GM23338 (cell line): ENCODE results near the gene PAIP2. TPM values are rescaled to one million over a fixed set of nuclear protein-coding genes. Genes with fewer than 3 reads are reported as not detected.

Source experiments
- ATAC-seq: fragments of 200-7000 bp; cut with Tn5 transposase; 3 replicates; pipeline ENCODE4 v1.9.1; 2020
- DNase-seq: peaks from one replicate; pipeline ENCODE4 v3.0.0-alpha.2; 2015; ENCODE audit warnings: low spot score
- H2AFZ ChIP-seq: fragments of 200-600 bp; sonication (generic); 2 replicates; pipeline ENCODE4 v1.8.0; 2016; ENCODE audit warnings: antibody characterized with exemption, mild to moderate bottlenecking, moderate library complexity
- H3F3A ChIP-seq: fragments of 200-600 bp; sonication (generic); replicated peaks from 2 replicates; pipeline ENCODE4 v1.8.0; 2017; ENCODE audit warnings: antibody characterized with exemption, mixed run types, low read depth
- H3K27ac ChIP-seq: fragments of 200-600 bp; sonication (generic); 2 replicates; pipeline ENCODE4 v1.6.1; 2016; ENCODE audit warnings: low read depth
- H3K27me3 ChIP-seq: fragments of 200-600 bp; sonication (generic); 2 replicates; pipeline ENCODE4 v1.8.0; 2016; ENCODE audit warnings: mild to moderate bottlenecking, mixed run types, moderate library complexity; ENCODE audit not compliant: insufficient read depth
- H3K36me3 ChIP-seq: fragments of 200-600 bp; sonication (generic); 2 replicates; pipeline ENCODE4 v1.8.0; 2016; ENCODE audit warnings: mild to moderate bottlenecking; ENCODE audit not compliant: insufficient read depth
- H3K4me1 ChIP-seq: fragments of 200-600 bp; sonication (generic); 2 replicates; pipeline ENCODE4 v1.8.0; 2016; ENCODE audit warnings: mild to moderate bottlenecking, moderate library complexity; ENCODE audit not compliant: insufficient read depth
- H3K4me2 ChIP-seq: fragments of 200-600 bp; sonication (generic); 2 replicates; pipeline ENCODE4 v1.7.1; 2017; ENCODE audit warnings: mixed run types
- H3K4me3 ChIP-seq: fragments of 200-600 bp; sonication (generic); 2 replicates; pipeline ENCODE4 v1.6.1; 2016; ENCODE audit warnings: mixed run types
- H3K79me2 ChIP-seq: fragments of 200-600 bp; sonication (generic); replicated peaks from 2 replicates; pipeline ENCODE4 v1.8.0; 2017; ENCODE audit warnings: mild to moderate bottlenecking; ENCODE audit not compliant: insufficient read depth
- H3K9me2 ChIP-seq: fragments of 200-600 bp; sonication (generic); 2 replicates; pipeline ENCODE4 v1.8.0; 2017; ENCODE audit not compliant: insufficient read depth
- H4K20me1 ChIP-seq: fragments of 200-600 bp; sonication (generic); replicated peaks from 2 replicates; pipeline ENCODE4 v1.8.0; 2017; ENCODE audit warnings: mild to moderate bottlenecking; ENCODE audit not compliant: insufficient read depth
- H3K27ac Mint-ChIP-seq: 2 replicates; pipeline ENCODE4 v1.8.0; 2020; ENCODE audit warnings: inconsistent platforms, mild to moderate bottlenecking, moderate library complexity, mixed read lengths
- H3K27me3 Mint-ChIP-seq: 3 replicates; pipeline ENCODE4 v1.8.0; 2022; ENCODE audit warnings: low read depth, mild to moderate bottlenecking, moderate library complexity, mixed read lengths, inconsistent platforms; ENCODE audit not compliant: insufficient read depth, poor library complexity
- H3K36me3 Mint-ChIP-seq: 3 replicates; pipeline ENCODE4 v1.8.0; 2021; ENCODE audit warnings: low read depth, mild to moderate bottlenecking, inconsistent platforms, moderate library complexity, mixed read lengths
- H3K4me1 Mint-ChIP-seq: 3 replicates; pipeline ENCODE4 v1.8.0; 2020; ENCODE audit warnings: mild to moderate bottlenecking, inconsistent platforms, mixed read lengths
- H3K4me3 Mint-ChIP-seq: 3 replicates; pipeline ENCODE4 v1.8.0; 2021; ENCODE audit warnings: moderate library complexity, mild to moderate bottlenecking, inconsistent platforms, mixed read lengths
- H3K9me3 Mint-ChIP-seq: 3 replicates; pipeline ENCODE4 v1.8.0; 2020; ENCODE audit warnings: moderate library complexity, mild to moderate bottlenecking, inconsistent platforms, mixed read lengths
- CREB1 ChIP-seq: fragments of 250-450 bp; sonication (Bioruptor Pico); IDR thresholded peaks from 2 replicates; pipeline ENCODE4 v1.5.0; 2020; ENCODE audit warnings: low read depth, mild to moderate bottlenecking, moderate library complexity
- CTCF ChIP-seq, 2 experiments: fragments of 200-600 bp in 1 of 2; sonication (generic) in 1 of 2; conservative IDR thresholded peaks; 2 replicates each; pipeline versions ENCODE4 v1.5.1 to v1.6.1; 2016 to 2017; ENCODE audit warnings: antibody characterized with exemption in 2 of 2, low read depth in 2 of 2, mild to moderate bottlenecking in 2 of 2, moderate library complexity in 1 of 2
- ETS1 ChIP-seq: IDR thresholded peaks from 2 replicates; pipeline ENCODE4 v1.6.1; 2016; ENCODE audit warnings: antibody characterized with exemption
- EZH2phosphoT487 ChIP-seq: fragments of 200-600 bp; sonication (generic); IDR thresholded peaks from one replicate; pipeline ENCODE4 v1.8.1; 2018; ENCODE audit warnings: antibody characterized with exemption; ENCODE audit not compliant: unreplicated experiment
- JUNB ChIP-seq: IDR thresholded peaks from one replicate; pipeline ENCODE4 v1.6.1; 2016; ENCODE audit warnings: antibody characterized with exemption; ENCODE audit not compliant: unreplicated experiment
- NANOG ChIP-seq: IDR thresholded peaks from 2 replicates; pipeline ENCODE4 v1.6.1; 2016; ENCODE audit warnings: antibody characterized with exemption, borderline replicate concordance
- POLR2AphosphoS5 ChIP-seq: IDR thresholded peaks from 2 replicates; pipeline ENCODE4 v1.6.1; 2016; ENCODE audit warnings: antibody characterized with exemption, low read depth
- REST ChIP-seq: IDR thresholded peaks from one replicate; pipeline ENCODE4 v1.6.1; 2018; ENCODE audit warnings: antibody characterized with exemption; ENCODE audit not compliant: unreplicated experiment
- ZNF114 ChIP-seq: fragments of 250-450 bp; sonication (Bioruptor Pico); IDR thresholded peaks from 2 replicates; pipeline ENCODE4 v1.5.0; 2020; ENCODE audit warnings: mild to moderate bottlenecking, moderate library complexity
- ZNF331 ChIP-seq: fragments of 250-450 bp; sonication (Bioruptor Pico); IDR thresholded peaks from 2 replicates; pipeline ENCODE4 v1.5.0; 2020; ENCODE audit warnings: low read depth, mild to moderate bottlenecking, moderate library complexity
- ZNF462 ChIP-seq: fragments of 250-450 bp; sonication (Bioruptor Pico); IDR thresholded peaks from 2 replicates; pipeline ENCODE4 v1.5.0; 2020; ENCODE audit warnings: mild to moderate bottlenecking, moderate library complexity
- polyA plus RNA-seq: library from polyadenylated mRNA; unstranded; fragments of >200 nt; fragmentation: Nextera tagmentation; extraction: Ambion mirVana; gene quantifications from 2 replicates; pipeline ENCODE4 v1.2.1, GENCODE V29; 2016
- total RNA-seq: library from RNA; depleted of rRNA; stranded (reverse); fragments of >200 nt; shearing (Covaris generic); gene quantifications from 2 replicates; pipeline ENCODE4 v1.2.3, GENCODE V29; 2014

Gene PAIP2
- total and polyA plus RNA-seq, 2 experiments from 2014 or later, result 132 to 277 TPM

GRCh38 chr5:139381837-139382761, 40.4 kb downstream of the PAIP2 start:
- H3K4me1 ChIP-seq, result peaks cover 4% of the 10 kb centered on the region; the same call in 1 of the 2 replicates
- H3K36me3 ChIP-seq, result no peaks in the 10 kb centered on the region
- no peak overlapping the region for H3K4me3 Mint-ChIP-seq
- DNase-seq (no peak), ATAC-seq (no peak)
- H3K27ac Mint-ChIP-seq, result no peak overlapping the region
- H3K4me3 ChIP-seq, result no peak overlapping the region
- H3K9me3 Mint-ChIP-seq, result no peaks in the 10 kb centered on the region
- TF ChIP-seq JUNB (no peak), EZH2phosphoT487 (no peak), REST (no peak), CREB1 (CRISPR knock-in tag) (no peak), ETS1 (no peak), ZNF331 (no peak), CTCF (conservative IDR thresholded peaks at IDR 0.05; ENCODE audit: low read depth in 2 of 2) (no peak), ZNF114 (CRISPR knock-in tag) (no peak), ZNF462 (CRISPR knock-in tag) (no peak), POLR2AphosphoS5 (no peak), NANOG (no peak)
- no peak overlapping the region for H2AFZ ChIP-seq
- no peaks in the 10 kb centered on the region; the same call in 1 of the 2 replicates for H3F3A ChIP-seq
- H3K4me1 Mint-ChIP-seq, result peaks cover 10% of the 10 kb centered on the region; the same call in 2 of the 3 replicates
- no peaks in the 10 kb centered on the region; the same call in 2 of the 3 replicates for H3K36me3 Mint-ChIP-seq
- no peaks in the 10 kb centered on the region for H3K9me2 ChIP-seq
- no peaks in the 10 kb centered on the region for H3K27me3 ChIP-seq
- peaks cover 8% of the 10 kb centered on the region for H3K27me3 Mint-ChIP-seq
- H3K4me2 ChIP-seq, result no peak overlapping the region
- no peaks in the 10 kb centered on the region for H3K79me2 ChIP-seq
- no peak overlapping the region for H3K27ac ChIP-seq
- H4K20me1 ChIP-seq, result no peaks in the 10 kb centered on the region; the same call in 1 of the 2 replicates
